Loucy (cell line): ENCODE measurements around the gene TUT4.

ENCODE experiments used
- CTCF ChIP-seq: fragments of 200-600 bp; sonication (generic); conservative IDR thresholded peaks from 2 replicates; pipeline ENCODE4 v1.5.1; 2014; ENCODE audit warnings: mild to moderate bottlenecking, antibody characterized with exemption, low read length
- EZH2phosphoT487 ChIP-seq: fragments of 200-600 bp; IDR thresholded peaks from 2 replicates; pipeline ENCODE4 v1.6.1; 2018; ENCODE audit warnings: antibody characterized with exemption, mild to moderate bottlenecking, moderate library complexity, borderline replicate concordance

- TF ChIP-seq CTCF (no peak), EZH2phosphoT487 (no peak)
Measured at GRCh38 chr1:52432807-52433206, 120.1 kb downstream of the TUT4 start.
